Measurements from ENCODE around the gene PDIA6. TPM values are rescaled to one million over a fixed set of nuclear protein-coding genes. Genes with fewer than 3 reads are reported as not detected.

PDIA6 gene
- total and polyA plus RNA-seq, 9 of the 15 experiments (the other 6 are each of a cell fraction or from before 2014, with no cell fraction given): 166 to 268 (median 229) TPM

GRCh38 chr2:10826026-10826425, 13.4 kb upstream of the PDIA6 start (continued):
- TF ChIP-seq ZNF639 (CRISPR knock-in tag; conservative IDR thresholded peaks at IDR 0.05 in 1 of 2, IDR thresholded peaks at IDR 0.05 in 1 of 2) (no peak), ZNF511 (CRISPR knock-in tag; IDR thresholded peaks at IDR 0.05) (no peak), RBM17 (IDR thresholded peaks at IDR 0.05; ENCODE audit: borderline replicate concordance, low read depth, low read length) (no peak), IRF9 (tag; IDR thresholded peaks at IDR 0.05) (no peak)

GRCh38 chr2:10824191-10824590, 11.6 kb upstream of the PDIA6 start:
- peaks cover 48 to 71% of the 10 kb centered on the region in 2 experiments for H3K27me3 ChIP-seq (ENCODE audit: control insufficient read depth in 2 of 2, insufficient read depth in 2 of 2, low read length in 2 of 2)
- no peak for FAIRE-seq
- no peaks in the 10 kb centered on the region for H3K9me1 ChIP-seq (ENCODE audit: control insufficient read depth, insufficient read depth, low read length)
- in situ Hi-C loops (cut with MboI) (no loop called here), intact Hi-C loops (cut with micrococcal nuclease) (no loop called here)
- ATAC-seq: no peak
- CTCF ChIA-PET (ENCODE audit: low intra/inter-chr PET ratio): no interaction called here
- no peak for DNase-seq (ENCODE audit: extremely low read depth in 1 of 4, low spot score in 3 of 4)
- no peak overlapping the region for H3K9ac ChIP-seq (ENCODE audit: insufficient read depth in 1 of 2, low read depth in 2 of 2, low read length in 2 of 2)
- POLR2A ChIA-PET: interaction anchor here (0.7 kb wide), 1 partner anchor 28 kb away, joined by 3 read pairs; no protein-coding TSS in a partner anchor
- BruUV-seq (replicated peaks): no TSS peak
- no peak overlapping the region for H3K4me3 ChIP-seq
- H2AFZ ChIP-seq (ENCODE audit: low read depth, low read length): no peak overlapping the region
- no peak overlapping the region for H3K27ac ChIP-seq (ENCODE audit: extremely low read depth, low read depth, low read length)
- no peaks in the 10 kb centered on the region for H4K20me1 ChIP-seq (replicated peaks; ENCODE audit: control insufficient read depth, insufficient read depth, low read length)
- H3K4me1 ChIP-seq (replicated peaks in 1 of 2; ENCODE audit: control insufficient read depth in 2 of 2, insufficient read depth in 2 of 2, low read length in 2 of 2): peaks cover 0 to 3% of the 10 kb centered on the region in 2 experiments; a peak in 1 of 5 replicates
- WGBS (ENCODE audit: insufficient coverage, low coverage, missing lambda C conversion rate): 0% methylated on average over 4 of the region's 4 CpGs
- no peaks in the 10 kb centered on the region for H3K36me3 ChIP-seq (ENCODE audit: control insufficient read depth, insufficient read depth, low read length)
- no peaks in the 10 kb centered on the region for H3K9me3 ChIP-seq (replicated peaks; ENCODE audit: control insufficient read depth, insufficient read depth, low read depth, low read length)
- no peaks in the 10 kb centered on the region for H3K79me2 ChIP-seq (ENCODE audit: control insufficient read depth, insufficient read depth, low read length)
- H3K4me2 ChIP-seq (ENCODE audit: insufficient read depth, low read length): no peak overlapping the region
- TF ChIP-seq RBBP5 (IDR thresholded peaks at IDR 0.05; ENCODE audit: borderline replicate concordance, insufficient read depth, low read length, poor library complexity, severe bottlenecking) (no peak), HLTF (IDR thresholded peaks at IDR 0.05) (no peak), MXD1 (CRISPR knock-in tag; IDR thresholded peaks at IDR 0.05; ENCODE audit: borderline replicate concordance, poor library complexity, severe bottlenecking) (no peak), PREB (CRISPR knock-in tag; IDR thresholded peaks at IDR 0.05) (no peak), TRIM28 (IDR thresholded peaks at IDR 0.05) (no peak), MNT (conservative IDR thresholded peaks at IDR 0.05) (no peak), MTF1 (CRISPR knock-in tag; IDR thresholded peaks at IDR 0.05; ENCODE audit: borderline replicate concordance) (no peak), GATA2 (CRISPR knock-in tag; IDR thresholded peaks at IDR 0.05) (no peak)

All from K562 (cell line).